ENCODE results near the gene ARHGAP10. TPM values are rescaled to one million over a fixed set of nuclear protein-coding genes. Genes with fewer than 3 reads are reported as not detected.

Gene ARHGAP10
- total RNA-seq, 1 donor from 2014 or later = 111 TPM

DNA sequence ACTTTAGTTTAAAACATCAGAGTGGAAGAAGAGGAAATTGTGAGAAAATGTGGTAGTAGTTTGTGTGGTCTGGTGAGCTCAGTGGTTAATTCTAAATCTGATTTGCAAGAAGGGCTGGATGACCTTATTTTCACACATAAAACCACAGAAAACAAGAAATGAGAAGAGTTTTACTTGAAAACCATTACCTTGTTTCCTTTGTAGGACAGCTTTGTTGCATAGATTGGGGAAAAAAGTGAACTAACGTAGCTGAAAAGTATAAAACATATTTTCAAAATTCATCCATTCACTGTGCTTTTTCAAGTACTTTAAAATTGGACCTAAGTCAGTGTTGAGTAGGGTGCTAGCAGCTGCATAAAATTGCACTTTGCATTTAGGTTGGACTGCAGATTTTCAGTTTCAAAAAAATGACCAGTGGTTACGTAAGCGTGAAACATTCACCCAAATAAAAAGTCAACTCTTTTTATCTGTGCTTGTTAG, 211.3 kb downstream of the ARHGAP10 start:
- H3K4me1 Mint-ChIP-seq (ENCODE audit: low read depth) = peaks cover 31% of the 10 kb centered on the region

DNA sequence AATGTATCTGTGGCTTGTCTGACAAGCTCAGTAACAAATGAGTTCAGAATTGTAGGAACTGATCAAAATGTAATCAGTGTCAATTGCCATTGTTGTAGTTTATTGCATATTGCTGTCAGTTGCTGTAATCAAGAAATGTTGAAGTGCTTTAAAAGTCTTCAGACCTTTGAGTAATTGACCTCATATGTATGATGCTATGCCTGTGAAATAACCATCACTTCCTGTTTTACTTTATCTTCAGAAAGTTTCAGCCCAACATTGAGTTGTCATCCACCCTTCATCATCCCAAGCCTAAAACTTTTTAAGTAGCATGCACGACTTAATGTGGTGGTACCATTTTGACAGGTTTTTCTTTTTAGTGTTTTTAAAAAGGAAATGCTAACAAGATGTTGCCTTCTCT, 212.4 kb downstream of the ARHGAP10 start:
- H3K36me3 Mint-ChIP-seq (ENCODE audit: low read depth) = peaks cover 56% of the 10 kb centered on the region
- no peak overlapping the region for H3K27ac Mint-ChIP-seq (ENCODE audit: unreplicated experiment)
- DNase-seq (ENCODE audit: low spot score) = no peak
- H3K9me3 Mint-ChIP-seq (ENCODE audit: low read depth) = no peaks in the 10 kb centered on the region
- H3K27me3 Mint-ChIP-seq (ENCODE audit: low read depth) = no peaks in the 10 kb centered on the region
- TF ChIP-seq, protein P1, sequence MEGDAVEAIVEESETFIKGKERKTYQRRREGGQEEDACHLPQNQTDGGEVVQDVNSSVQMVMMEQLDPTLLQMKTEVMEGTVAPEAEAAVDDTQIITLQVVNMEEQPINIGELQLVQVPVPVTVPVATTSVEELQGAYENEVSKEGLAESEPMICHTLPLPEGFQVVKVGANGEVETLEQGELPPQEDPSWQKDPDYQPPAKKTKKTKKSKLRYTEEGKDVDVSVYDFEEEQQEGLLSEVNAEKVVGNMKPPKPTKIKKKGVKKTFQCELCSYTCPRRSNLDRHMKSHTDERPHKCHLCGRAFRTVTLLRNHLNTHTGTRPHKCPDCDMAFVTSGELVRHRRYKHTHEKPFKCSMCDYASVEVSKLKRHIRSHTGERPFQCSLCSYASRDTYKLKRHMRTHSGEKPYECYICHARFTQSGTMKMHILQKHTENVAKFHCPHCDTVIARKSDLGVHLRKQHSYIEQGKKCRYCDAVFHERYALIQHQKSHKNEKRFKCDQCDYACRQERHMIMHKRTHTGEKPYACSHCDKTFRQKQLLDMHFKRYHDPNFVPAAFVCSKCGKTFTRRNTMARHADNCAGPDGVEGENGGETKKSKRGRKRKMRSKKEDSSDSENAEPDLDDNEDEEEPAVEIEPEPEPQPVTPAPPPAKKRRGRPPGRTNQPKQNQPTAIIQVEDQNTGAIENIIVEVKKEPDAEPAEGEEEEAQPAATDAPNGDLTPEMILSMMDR (IDR thresholded peaks at IDR 0.05) = no peak
- no peak overlapping the region for H3K4me3 Mint-ChIP-seq (ENCODE audit: unreplicated experiment)
- peaks cover 24% of the 10 kb centered on the region for H3K4me1 Mint-ChIP-seq (ENCODE audit: low read depth)

More for the DNA sequence above, 211.3 kb downstream of the ARHGAP10 start:
- Mint-ChIP-seq H3K36me3 (ENCODE audit: low read depth) (peaks cover 49% of the 10 kb centered on the region), H3K27me3 (ENCODE audit: low read depth) (no peaks in the 10 kb centered on the region), H3K27ac (ENCODE audit: unreplicated experiment) (peak overlapping the region; percentile 84), H3K9me3 (ENCODE audit: low read depth) (no peaks in the 10 kb centered on the region), H3K4me3 (ENCODE audit: unreplicated experiment) (no peak overlapping the region)
- no peak for DNase-seq (ENCODE audit: low spot score)
- TF ChIP-seq, protein P1 (IDR thresholded peaks at IDR 0.05) = no peak

DNA sequence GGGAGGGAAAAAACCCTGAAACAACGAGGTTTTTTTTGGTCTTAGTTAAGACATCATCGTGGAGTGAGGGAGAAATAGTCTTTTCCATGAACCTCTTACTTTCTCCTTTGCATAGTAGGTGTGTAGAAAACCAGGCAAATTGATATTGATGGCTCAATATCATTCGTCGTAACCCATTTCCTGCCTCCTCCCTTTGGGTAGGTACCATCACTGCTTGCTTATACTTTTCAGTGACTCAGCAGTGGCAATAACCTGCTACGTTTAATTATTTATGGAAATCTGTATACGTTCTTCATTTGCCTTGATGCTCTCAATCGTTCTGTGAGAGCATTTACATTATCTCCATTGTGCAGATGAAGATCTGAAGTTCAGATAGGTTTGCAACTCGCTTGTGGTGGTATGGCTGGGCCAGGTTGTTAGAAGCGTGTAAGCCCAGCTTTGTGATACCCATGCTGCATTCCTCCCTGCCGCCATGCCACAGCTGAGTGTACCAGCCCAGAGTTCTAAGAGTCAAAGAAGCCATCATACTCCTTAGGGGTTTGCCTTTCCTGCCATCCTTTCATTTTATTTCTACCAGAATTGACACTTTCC, 212.9 kb downstream of the ARHGAP10 start:
- H3K4me3 Mint-ChIP-seq (ENCODE audit: unreplicated experiment) = no peak overlapping the region
- peaks cover 22% of the 10 kb centered on the region for H3K4me1 Mint-ChIP-seq (ENCODE audit: low read depth)
- no peak for DNase-seq (ENCODE audit: low spot score)
- H3K9me3 Mint-ChIP-seq (ENCODE audit: low read depth) = no peaks in the 10 kb centered on the region
- peak overlapping the region; percentile 71 for H3K27ac Mint-ChIP-seq (ENCODE audit: unreplicated experiment)
- H3K36me3 Mint-ChIP-seq (ENCODE audit: low read depth) = peaks cover 55% of the 10 kb centered on the region
- TF ChIP-seq, protein P1 (IDR thresholded peaks at IDR 0.05) = no peak
- no peaks in the 10 kb centered on the region for H3K27me3 Mint-ChIP-seq (ENCODE audit: low read depth)

DNA sequence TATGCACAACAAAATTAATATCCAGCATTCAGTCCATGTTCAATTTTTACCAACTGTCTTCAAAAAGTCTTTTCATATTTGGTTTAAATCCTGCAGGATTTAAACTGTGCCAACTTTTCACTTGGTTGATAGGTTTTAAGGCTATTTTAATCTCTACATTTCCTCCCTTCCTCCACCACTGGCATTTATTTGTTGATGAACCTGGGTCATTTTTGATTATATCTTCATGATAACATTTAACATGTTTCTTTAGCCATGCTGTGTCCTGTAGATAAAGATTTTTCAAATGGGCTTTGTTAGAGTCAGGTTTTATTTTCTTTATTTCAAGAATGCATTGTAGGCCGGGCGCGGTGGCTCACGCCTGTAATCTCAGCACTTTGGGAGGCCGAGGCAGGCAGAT, 216.4 kb downstream of the ARHGAP10 start:
- peaks cover 49% of the 10 kb centered on the region for H3K36me3 Mint-ChIP-seq (ENCODE audit: low read depth)
- no peaks in the 10 kb centered on the region for H3K9me3 Mint-ChIP-seq (ENCODE audit: low read depth)
- H3K4me3 Mint-ChIP-seq (ENCODE audit: unreplicated experiment) = no peak overlapping the region
- no peaks in the 10 kb centered on the region for H3K27me3 Mint-ChIP-seq (ENCODE audit: low read depth)
- H3K27ac Mint-ChIP-seq (ENCODE audit: unreplicated experiment) = no peak overlapping the region
- DNase-seq (ENCODE audit: low spot score) = no peak
- peaks cover 16% of the 10 kb centered on the region for H3K4me1 Mint-ChIP-seq (ENCODE audit: low read depth)
- TF ChIP-seq, protein P1 (IDR thresholded peaks at IDR 0.05) = no peak

DNA sequence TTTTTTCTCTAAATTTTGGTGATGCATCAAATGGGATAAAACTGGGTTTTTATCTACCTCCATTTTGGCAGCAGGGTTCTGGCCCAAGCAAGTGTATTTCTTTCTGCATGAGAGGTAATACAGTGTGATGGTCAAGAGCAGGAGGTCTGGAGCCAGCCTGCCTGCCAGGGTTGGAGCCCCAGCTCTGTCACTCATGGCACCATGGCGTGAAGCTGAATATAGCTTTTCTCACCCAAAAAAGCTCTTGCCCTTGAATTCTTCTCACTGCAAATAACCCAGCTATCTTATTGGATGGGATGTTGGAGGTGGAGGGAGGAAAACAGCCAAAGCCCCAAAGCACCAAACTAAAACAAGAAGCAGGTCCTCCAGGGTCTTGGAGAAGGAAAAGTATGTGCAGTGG, 218.4 kb downstream of the ARHGAP10 start:
- TF ChIP-seq, protein P1 (IDR thresholded peaks at IDR 0.05) = no peak
- Mint-ChIP-seq H3K4me3 (ENCODE audit: unreplicated experiment) (no peak overlapping the region), H3K9me3 (ENCODE audit: low read depth) (no peaks in the 10 kb centered on the region), H3K4me1 (ENCODE audit: low read depth) (peaks cover 18% of the 10 kb centered on the region), H3K27me3 (ENCODE audit: low read depth) (no peaks in the 10 kb centered on the region), H3K36me3 (ENCODE audit: low read depth) (peaks cover 52% of the 10 kb centered on the region), H3K27ac (ENCODE audit: unreplicated experiment) (peak overlapping the region; percentile 57)
- no peak for DNase-seq (ENCODE audit: low spot score)

Measured in chondrocyte (in vitro differentiated cells).